H9 (cell line): ENCODE measurements around the gene CCDC141. TPM values are rescaled to one million over a fixed set of nuclear protein-coding genes. Genes with fewer than 3 reads are reported as not detected.

Experiments used
- DNase-seq: peaks from one replicate; pipeline ENCODE4 v3.0.0-alpha.2; 2017
- H2AFZ ChIP-seq: one replicate; pipeline ENCODE4 v1.6.1; 2013; ENCODE audit warnings: mild to moderate bottlenecking, low read length, control low read depth, moderate library complexity
- H2AK5ac ChIP-seq: 2 replicates; pipeline ENCODE4 v1.6.1; 2013; ENCODE audit warnings: low read length, control low read depth, mixed read lengths; ENCODE audit not compliant: insufficient read length
- H2BK120ac ChIP-seq: one replicate; pipeline ENCODE4 v1.6.1; 2013; ENCODE audit warnings: low read depth, mild to moderate bottlenecking, low read length, control low read depth, inconsistent platforms; ENCODE audit not compliant: poor library complexity, severe bottlenecking
- H2BK12ac ChIP-seq: 2 replicates; pipeline ENCODE4 v1.6.1; 2013; ENCODE audit warnings: low read length, control low read depth, mixed read lengths, low read depth; ENCODE audit not compliant: insufficient read length
- H2BK15ac ChIP-seq: 2 replicates; pipeline ENCODE4 v1.6.1; 2013; ENCODE audit warnings: low read depth, low read length, control low read depth
- H2BK20ac ChIP-seq: one replicate; pipeline ENCODE4 v1.6.1; 2013; ENCODE audit warnings: low read depth, mild to moderate bottlenecking, low read length, control low read depth, inconsistent platforms; ENCODE audit not compliant: poor library complexity, severe bottlenecking
- H2BK5ac ChIP-seq: 2 replicates; pipeline ENCODE4 v1.6.1; 2013; ENCODE audit warnings: low read length, control low read depth, mixed read lengths; ENCODE audit not compliant: insufficient read length
- H3K14ac ChIP-seq: 2 replicates; pipeline ENCODE4 v1.6.1; 2013; ENCODE audit warnings: low read length, control low read depth; ENCODE audit not compliant: insufficient read depth
- H3K18ac ChIP-seq: 2 replicates; pipeline ENCODE4 v1.6.1; 2013; ENCODE audit warnings: low read depth, mild to moderate bottlenecking, mixed read lengths, low read length, control low read depth; ENCODE audit not compliant: insufficient read length
- H3K23ac ChIP-seq: 2 replicates; pipeline ENCODE4 v1.6.1; 2013; ENCODE audit warnings: low read length, control low read depth, mixed read lengths, low read depth; ENCODE audit not compliant: insufficient read length
- H3K23me2 ChIP-seq: 2 replicates; pipeline ENCODE4 v1.6.1; 2013; ENCODE audit warnings: low read depth, mild to moderate bottlenecking, mixed read lengths, low read length, control low read depth; ENCODE audit not compliant: insufficient read length, poor library complexity, severe bottlenecking
- H3K27ac ChIP-seq: 2 replicates; pipeline ENCODE4 v1.5.1; 2013; ENCODE audit warnings: low read length, control low read depth, mixed read lengths, low read depth; ENCODE audit not compliant: insufficient read length
- H3K27me3 ChIP-seq: 2 replicates; pipeline ENCODE4 v1.6.1; 2013; ENCODE audit warnings: low read length, control low read depth, inconsistent platforms; ENCODE audit not compliant: insufficient read depth
- H3K4ac ChIP-seq: 2 replicates; pipeline ENCODE4 v1.6.1; 2013; ENCODE audit warnings: low read depth, mild to moderate bottlenecking, control low read depth, inconsistent platforms, low read length, moderate library complexity
- H3K4me1 ChIP-seq: 2 replicates; pipeline ENCODE4 v1.6.1; 2013; ENCODE audit warnings: low read length, control low read depth, inconsistent platforms; ENCODE audit not compliant: insufficient read depth
- H3K4me2 ChIP-seq: 2 replicates; pipeline ENCODE4 v1.6.1; 2013; ENCODE audit warnings: low read length, control low read depth, mixed read lengths; ENCODE audit not compliant: insufficient read length, insufficient read depth
- H3K56ac ChIP-seq: 2 replicates; pipeline ENCODE4 v1.6.1; 2013; ENCODE audit warnings: low read depth, mild to moderate bottlenecking, mixed read lengths, low read length, control low read depth; ENCODE audit not compliant: insufficient read length
- H3K79me1 ChIP-seq: 2 replicates; pipeline ENCODE4 v1.6.1; 2013; ENCODE audit warnings: low read depth, mild to moderate bottlenecking, moderate library complexity, low read length, control low read depth, inconsistent platforms; ENCODE audit not compliant: insufficient read depth, poor library complexity, severe bottlenecking
- H3K79me2 ChIP-seq: 2 replicates; pipeline ENCODE4 v1.6.1; 2013; ENCODE audit warnings: low read length, control low read depth, inconsistent platforms; ENCODE audit not compliant: insufficient read depth
- H3K9ac ChIP-seq: 2 replicates; pipeline ENCODE4 v1.6.1; 2013; ENCODE audit warnings: low read length, control low read depth, mixed read lengths; ENCODE audit not compliant: insufficient read length; ENCODE audit errors: extremely low read depth
- H3K9me3 ChIP-seq: one replicate; pipeline ENCODE4 v1.6.1; 2013; ENCODE audit warnings: low read depth, low read length, inconsistent platforms; ENCODE audit not compliant: control insufficient read depth
- H3T11ph ChIP-seq: one replicate; pipeline ENCODE4 v1.6.1; 2013; ENCODE audit warnings: mild to moderate bottlenecking, low read length, control low read depth, inconsistent platforms
- H4K20me1 ChIP-seq: one replicate; pipeline ENCODE4 v1.6.1; 2013; ENCODE audit not compliant: control insufficient read depth, insufficient read length, insufficient read depth
- H4K5ac ChIP-seq: 2 replicates; pipeline ENCODE4 v1.6.1; 2013; ENCODE audit warnings: low read depth, mild to moderate bottlenecking, mixed read lengths, low read length, control low read depth; ENCODE audit not compliant: insufficient read length
- H4K8ac ChIP-seq: replicated peaks from 2 replicates; pipeline ENCODE4 v1.6.1; 2013; ENCODE audit warnings: low read length, control low read depth, mixed read lengths, low read depth; ENCODE audit not compliant: insufficient read length
- H4K91ac ChIP-seq: 2 replicates; pipeline ENCODE4 v1.6.1; 2013; ENCODE audit warnings: low read depth, mild to moderate bottlenecking, moderate library complexity, mixed read lengths, low read length, control low read depth; ENCODE audit not compliant: insufficient read length
- H3K27ac Mint-ChIP-seq, 3 experiments: 2 replicates in 2 of 3; 3 replicates in 1 of 3; pipeline ENCODE4 v1.8.0; 2020 to 2021; ENCODE audit warnings: mixed read lengths in 3 of 3, mild to moderate bottlenecking in 1 of 3, moderate library complexity in 1 of 3
- H3K27me3 Mint-ChIP-seq: 2 replicates; pipeline ENCODE4 v1.8.0; 2021; ENCODE audit warnings: low read depth, mild to moderate bottlenecking, moderate library complexity, mixed read lengths
- H3K36me3 Mint-ChIP-seq, 3 experiments: 2 replicates in 2 of 3; 3 replicates in 1 of 3; pipeline ENCODE4 v1.8.0; 2020 to 2021; ENCODE audit warnings: low read depth in 3 of 3, mixed read lengths in 3 of 3; ENCODE audit not compliant: insufficient read depth in 1 of 3
- H3K4me1 Mint-ChIP-seq, 2 experiments: 2 replicates each; pipeline ENCODE4 v1.8.0; 2020; ENCODE audit warnings: mixed read lengths in 2 of 2
- H3K4me3 Mint-ChIP-seq, 2 experiments: 2 replicates in 1 of 2; 3 replicates in 1 of 2; pipeline ENCODE4 v1.8.0; 2020 to 2021; ENCODE audit warnings: mild to moderate bottlenecking in 2 of 2, mixed read lengths in 2 of 2, moderate library complexity in 1 of 2
- H3K9me3 Mint-ChIP-seq, 2 experiments: 2 replicates in 1 of 2; 3 replicates in 1 of 2; pipeline ENCODE4 v1.8.0; 2020; ENCODE audit warnings: mild to moderate bottlenecking in 2 of 2, mixed read lengths in 2 of 2, moderate library complexity in 1 of 2
- CTCF ChIP-seq: fragments of 200-600 bp; sonication (generic); conservative IDR thresholded peaks from 3 replicates; pipeline ENCODE4 v1.8.0; 2021; ENCODE audit warnings: antibody characterized with exemption, mild to moderate bottlenecking
- WGBS: extraction: QIAGEN DNeasy Blood & Tissue Kit; methylation state at CpG from one replicate; pipeline ENCODE4 v1.1.7; 2013; ENCODE audit warnings: missing lambda C conversion rate, low lambda C conversion rate, mixed read lengths; ENCODE audit not compliant: insufficient read length; ENCODE audit errors: extremely low coverage; 5-methylcytosine and 5-hydroxymethylcytosine counted together
- total RNA-seq: library from RNA; stranded (reverse); gene quantifications from 2 replicates; pipeline ENCODE4 v1.2.1, GENCODE V29; 2021

CCDC141 gene
- total RNA-seq, 1 experiment from 2014 or later = 1.0 TPM

GRCh38 chr2:178806543-178806942 is 243.4 kb downstream of the CCDC141 start:
- Histone ChIP-seq H3K4me1 (no peaks in the 10 kb centered on the region), H3K4me2 (no peak overlapping the region), H4K5ac (no peak overlapping the region), H3K27ac (no peak overlapping the region), H3K23me2 (no peaks in the 10 kb centered on the region), H3K9ac (no peak overlapping the region), H3K14ac (no peak overlapping the region), H3K56ac (no peak overlapping the region), H2BK120ac (no peak overlapping the region), H3K4ac (no peak overlapping the region), H2BK15ac (no peak overlapping the region), H2BK12ac (no peak overlapping the region), H3K79me1 (no peaks in the 10 kb centered on the region), H3K23ac (no peak overlapping the region), H3T11ph (no peak overlapping the region), H2AFZ (no peak overlapping the region), H2AK5ac (no peak overlapping the region), H3K18ac (no peak overlapping the region), H4K20me1 (no peaks in the 10 kb centered on the region), H3K9me3 (no peaks in the 10 kb centered on the region), H2BK5ac (no peak overlapping the region), H4K91ac (no peak overlapping the region), H3K27me3 (no peaks in the 10 kb centered on the region), H2BK20ac (no peak overlapping the region), H3K79me2 (no peaks in the 10 kb centered on the region), H4K8ac (no peak overlapping the region)
- no CpG with 5 or more reads among the region's 1 CpG for WGBS
- H3K36me3 Mint-ChIP-seq = no peaks in the 10 kb centered on the region
- H3K27me3 Mint-ChIP-seq = no peaks in the 10 kb centered on the region
- H3K9me3 Mint-ChIP-seq = no peaks in the 10 kb centered on the region
- TF ChIP-seq CTCF = no peak
- DNase-seq = no peak
- no peak overlapping the region for H3K4me3 Mint-ChIP-seq
- H3K4me1 Mint-ChIP-seq = no peaks in the 10 kb centered on the region
- no peak overlapping the region for H3K27ac Mint-ChIP-seq
